ENCODE measurements around the gene NECTIN1. TPM values are rescaled to one million over a fixed set of nuclear protein-coding genes. Genes with fewer than 3 reads are reported as not detected.
A peak's percentile ranks its signal among the peaks of the same experiment; 100 is the strongest.

The NECTIN1 gene
- total and polyA plus RNA-seq, 9 donors, result 7.9 to 44.3 (median 28.2) TPM

- Histone ChIP-seq H3K4me3 (ENCODE audit: low read length) (no peak overlapping the region), H3K9me3 (replicated peaks; ENCODE audit: control insufficient read depth, low read depth, low read length) (no peaks in the 10 kb centered on the region), H3K36me3 (ENCODE audit: control insufficient read depth, insufficient read depth, low read length) (no peaks in the 10 kb centered on the region), H3K27me3 (ENCODE audit: control insufficient read depth, insufficient read depth, low read length) (peaks cover 40% of the 10 kb centered on the region), H3K4me1 (ENCODE audit: control insufficient read depth, insufficient read depth, low read length) (peaks cover 18% of the 10 kb centered on the region), H3K27ac (ENCODE audit: low read length) (no peak overlapping the region)
- no peak for DNase-seq
- WGBS (ENCODE audit: insufficient coverage), result 81% methylated on average over 4 of the region's 5 CpGs
Observed at GRCh38 chr11:119745112-119745511, 16.1 kb upstream of the NECTIN1 start.

GRCh38 chr11:119744577-119744976, 15.6 kb upstream of the NECTIN1 start:
- Histone ChIP-seq H3K4me3 (ENCODE audit: low read length) (no peak overlapping the region), H3K4me1 (ENCODE audit: control insufficient read depth, insufficient read depth, low read length) (peaks cover 18% of the 10 kb centered on the region), H3K9me3 (replicated peaks; ENCODE audit: control insufficient read depth, low read depth, low read length) (no peaks in the 10 kb centered on the region), H3K36me3 (ENCODE audit: control insufficient read depth, insufficient read depth, low read length) (no peaks in the 10 kb centered on the region), H3K27me3 (ENCODE audit: control insufficient read depth, insufficient read depth, low read length) (peaks cover 40% of the 10 kb centered on the region), H3K27ac (ENCODE audit: low read length) (no peak overlapping the region)
- WGBS (ENCODE audit: insufficient coverage), result 67% methylated on average over 1 of the region's 2 CpGs
- DNase-seq, result no peak

- no peaks in the 10 kb centered on the region for H3K9me3 ChIP-seq (replicated peaks; ENCODE audit: control insufficient read depth, low read depth, low read length)
- no peak for DNase-seq
- peak overlapping the region; percentile 24 for H3K4me3 ChIP-seq (ENCODE audit: low read length)
- peaks cover 41% of the 10 kb centered on the region for H3K27me3 ChIP-seq (ENCODE audit: control insufficient read depth, insufficient read depth, low read length)
- no CpG with 5 or more reads among the region's 8 CpGs for WGBS (ENCODE audit: insufficient coverage)
- H3K4me1 ChIP-seq (ENCODE audit: control insufficient read depth, insufficient read depth, low read length), result peaks cover 21% of the 10 kb centered on the region
- H3K27ac ChIP-seq (ENCODE audit: low read length), result peak overlapping the region; percentile 51
- H3K36me3 ChIP-seq (ENCODE audit: control insufficient read depth, insufficient read depth, low read length), result no peaks in the 10 kb centered on the region
Observed at GRCh38 chr11:119743006-119743405, 14.0 kb upstream of the NECTIN1 start.

- Histone ChIP-seq H3K4me3 (ENCODE audit: low read length) (peak overlapping the region; percentile 24), H3K9me3 (replicated peaks; ENCODE audit: control insufficient read depth, low read depth, low read length) (no peaks in the 10 kb centered on the region), H3K36me3 (ENCODE audit: control insufficient read depth, insufficient read depth, low read length) (no peaks in the 10 kb centered on the region), H3K27ac (ENCODE audit: low read length) (peak overlapping the region; percentile 51), H3K27me3 (ENCODE audit: control insufficient read depth, insufficient read depth, low read length) (peaks cover 43% of the 10 kb centered on the region), H3K4me1 (ENCODE audit: control insufficient read depth, insufficient read depth, low read length) (peaks cover 21% of the 10 kb centered on the region)
- WGBS (ENCODE audit: insufficient coverage), result 2% methylated on average over 20 of the region's 38 CpGs
- DNase-seq, result peak; percentile 78
Observed at GRCh38 chr11:119742263-119742861, 13.4 kb upstream of the NECTIN1 start.

GRCh38 chr11:119741369-119742262, 12.6 kb upstream of the NECTIN1 start:
- peaks cover 45% of the 10 kb centered on the region for H3K27me3 ChIP-seq (ENCODE audit: control insufficient read depth, insufficient read depth, low read length)
- peaks cover 21% of the 10 kb centered on the region for H3K4me1 ChIP-seq (ENCODE audit: control insufficient read depth, insufficient read depth, low read length)
- no peaks in the 10 kb centered on the region for H3K36me3 ChIP-seq (ENCODE audit: control insufficient read depth, insufficient read depth, low read length)
- H3K4me3 ChIP-seq (ENCODE audit: low read length), result no peak overlapping the region
- H3K27ac ChIP-seq (ENCODE audit: low read length), result no peak overlapping the region
- no peak for DNase-seq
- no peaks in the 10 kb centered on the region for H3K9me3 ChIP-seq (replicated peaks; ENCODE audit: control insufficient read depth, low read depth, low read length)
- WGBS (ENCODE audit: insufficient coverage), result 5% methylated on average over 21 of the region's 54 CpGs

- Histone ChIP-seq H3K36me3 (ENCODE audit: control insufficient read depth, insufficient read depth, low read length) (no peaks in the 10 kb centered on the region), H3K4me3 (ENCODE audit: low read length) (no peak overlapping the region), H3K27ac (ENCODE audit: low read length) (no peak overlapping the region), H3K27me3 (ENCODE audit: control insufficient read depth, insufficient read depth, low read length) (peaks cover 46% of the 10 kb centered on the region), H3K9me3 (replicated peaks; ENCODE audit: control insufficient read depth, low read depth, low read length) (no peaks in the 10 kb centered on the region), H3K4me1 (ENCODE audit: control insufficient read depth, insufficient read depth, low read length) (peaks cover 21% of the 10 kb centered on the region)
- DNase-seq, result no peak
- WGBS (ENCODE audit: insufficient coverage), result 51% methylated on average over 3 of the region's 4 CpGs
Observed at GRCh38 chr11:119739975-119740374, 11.0 kb upstream of the NECTIN1 start.

- 42% methylated on average over 2 of the region's 8 CpGs for WGBS (ENCODE audit: insufficient coverage)
- Histone ChIP-seq H3K4me1 (ENCODE audit: control insufficient read depth, insufficient read depth, low read length) (peaks cover 21% of the 10 kb centered on the region), H3K36me3 (ENCODE audit: control insufficient read depth, insufficient read depth, low read length) (no peaks in the 10 kb centered on the region), H3K27ac (ENCODE audit: low read length) (no peak overlapping the region), H3K27me3 (ENCODE audit: control insufficient read depth, insufficient read depth, low read length) (peaks cover 47% of the 10 kb centered on the region), H3K4me3 (ENCODE audit: low read length) (no peak overlapping the region), H3K9me3 (replicated peaks; ENCODE audit: control insufficient read depth, low read depth, low read length) (no peaks in the 10 kb centered on the region)
- DNase-seq, result no peak
Observed at GRCh38 chr11:119739021-119739703, 10.2 kb upstream of the NECTIN1 start.

GRCh38 chr11:119738059-119738439, 9.0 kb upstream of the NECTIN1 start:
- Histone ChIP-seq H3K36me3 (ENCODE audit: control insufficient read depth, insufficient read depth, low read length) (no peaks in the 10 kb centered on the region), H3K4me3 (ENCODE audit: low read length) (no peak overlapping the region), H3K4me1 (ENCODE audit: control insufficient read depth, insufficient read depth, low read length) (peaks cover 16% of the 10 kb centered on the region), H3K9me3 (replicated peaks; ENCODE audit: control insufficient read depth, low read depth, low read length) (no peaks in the 10 kb centered on the region), H3K27me3 (ENCODE audit: control insufficient read depth, insufficient read depth, low read length) (peaks cover 45% of the 10 kb centered on the region), H3K27ac (ENCODE audit: low read length) (no peak overlapping the region)
- WGBS (ENCODE audit: insufficient coverage), result 100% methylated on average over 4 of the region's 5 CpGs
- no peak for DNase-seq

GRCh38 chr11:119737366-119738058, 8.5 kb upstream of the NECTIN1 start:
- H3K9me3 ChIP-seq (replicated peaks; ENCODE audit: control insufficient read depth, low read depth, low read length), result no peaks in the 10 kb centered on the region
- peaks cover 39% of the 10 kb centered on the region for H3K27me3 ChIP-seq (ENCODE audit: control insufficient read depth, insufficient read depth, low read length)
- H3K4me1 ChIP-seq (ENCODE audit: control insufficient read depth, insufficient read depth, low read length), result peaks cover 11% of the 10 kb centered on the region
- DNase-seq, result no peak
- H3K36me3 ChIP-seq (ENCODE audit: control insufficient read depth, insufficient read depth, low read length), result no peaks in the 10 kb centered on the region
- H3K4me3 ChIP-seq (ENCODE audit: low read length), result no peak overlapping the region
- WGBS (ENCODE audit: insufficient coverage), result 86% methylated on average over 7 of the region's 8 CpGs
- no peak overlapping the region for H3K27ac ChIP-seq (ENCODE audit: low read length)

Data from muscle of leg (tissue), 11 donors.